ENCODE data around the gene NME3.

Gene NME3

GRCh38 chr16:1779741-1780676, 8.7 kb upstream of the NME3 start:
- DNase-seq, result no peak

DNA sequence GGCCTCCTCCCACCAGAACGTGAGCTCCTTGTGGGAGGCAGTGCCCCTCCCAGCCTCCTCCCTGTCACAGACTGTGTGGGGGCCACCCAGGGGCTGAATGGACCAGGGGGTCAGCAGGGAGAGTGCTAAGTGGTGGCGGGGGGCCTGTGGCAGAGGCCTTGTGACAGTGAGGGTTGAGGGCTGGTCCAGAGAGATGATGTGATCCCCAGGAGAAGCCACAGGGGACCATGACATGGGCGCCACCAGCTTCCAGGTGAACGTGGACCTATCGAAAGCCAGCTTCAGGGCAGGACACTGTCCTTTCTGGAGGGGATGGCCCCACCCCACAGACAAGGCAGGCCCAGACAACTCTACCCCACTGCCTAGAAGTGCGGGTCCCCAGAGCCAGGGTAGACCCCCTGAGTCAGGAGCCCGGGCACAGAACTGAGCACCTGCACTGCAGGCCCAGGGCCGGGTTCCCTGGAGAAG, 7.9 kb upstream of the NME3 start:
- DNase-seq, result no peak

DNA sequence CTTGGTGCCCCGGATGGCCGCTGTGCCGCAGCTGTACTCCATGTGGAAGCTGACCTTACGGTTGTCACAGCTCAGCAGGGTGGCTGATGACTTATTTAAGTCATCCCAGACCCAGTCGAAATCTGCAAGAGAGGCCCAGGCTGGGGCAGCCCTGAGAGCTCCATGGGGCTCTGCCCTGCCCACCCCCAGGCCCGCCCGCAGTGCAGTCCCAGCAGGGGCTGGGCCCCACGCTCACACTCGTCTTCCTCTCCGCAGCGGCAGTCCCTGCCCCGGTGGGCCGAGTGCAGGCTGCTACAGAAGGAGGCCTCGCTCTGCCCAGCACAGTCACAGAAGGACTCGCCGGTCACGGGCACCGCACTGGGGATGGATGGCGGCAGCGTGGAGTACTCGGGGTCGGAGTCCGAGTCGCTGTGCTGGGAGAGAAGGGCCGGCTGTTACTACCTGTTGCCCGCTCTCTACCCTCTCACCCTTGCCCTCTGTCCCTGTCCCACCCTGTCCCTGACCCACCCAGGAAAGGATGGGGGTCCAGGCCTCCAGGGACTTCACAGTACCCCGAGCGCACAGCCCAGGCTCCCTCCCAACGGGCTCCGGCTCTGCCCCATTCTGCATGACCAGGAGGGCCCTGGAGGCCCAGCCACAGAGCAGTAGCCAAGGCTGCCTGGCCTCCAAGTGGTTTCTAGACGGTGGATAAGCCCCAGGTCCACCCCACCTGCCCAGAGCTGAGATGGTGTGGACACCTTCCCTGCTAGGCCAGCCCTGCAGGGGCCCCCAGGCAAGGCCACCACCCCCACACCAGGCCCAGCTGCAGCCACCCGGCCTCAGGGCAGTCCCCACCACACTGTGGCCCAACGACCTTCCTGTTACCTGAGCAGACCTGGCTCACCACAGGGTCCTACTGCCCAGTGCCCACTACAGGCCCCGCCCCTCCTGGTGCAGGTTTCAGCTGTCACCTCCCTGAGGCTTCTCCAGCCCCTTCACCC, 7.1 kb upstream of the NME3 start:
- DNase-seq, result no peak

GRCh38 chr16:1777375-1778199, 6.2 kb upstream of the NME3 start:
- no peak for DNase-seq

GRCh38 chr16:1776991-1777374, 5.6 kb upstream of the NME3 start:
- no peak for DNase-seq

DNA sequence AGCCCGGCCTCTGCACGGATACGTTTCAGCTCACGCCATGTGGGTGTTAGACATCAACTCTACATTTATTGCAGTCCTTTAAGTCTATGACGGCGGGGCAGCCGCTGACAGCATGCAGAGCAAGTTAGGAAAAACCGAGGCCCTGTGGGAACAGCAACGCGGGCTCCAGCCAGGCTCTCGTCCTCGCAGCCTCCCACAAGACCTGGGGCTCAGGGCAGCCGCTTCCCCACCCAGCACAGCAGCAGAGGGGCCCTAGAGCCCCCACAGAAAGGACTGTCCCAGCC, 5.3 kb upstream of the NME3 start:
- no peak for DNase-seq

- no peak for DNase-seq
Measured at GRCh38 chr16:1775846-1776671, 4.7 kb upstream of the NME3 start.

DNA sequence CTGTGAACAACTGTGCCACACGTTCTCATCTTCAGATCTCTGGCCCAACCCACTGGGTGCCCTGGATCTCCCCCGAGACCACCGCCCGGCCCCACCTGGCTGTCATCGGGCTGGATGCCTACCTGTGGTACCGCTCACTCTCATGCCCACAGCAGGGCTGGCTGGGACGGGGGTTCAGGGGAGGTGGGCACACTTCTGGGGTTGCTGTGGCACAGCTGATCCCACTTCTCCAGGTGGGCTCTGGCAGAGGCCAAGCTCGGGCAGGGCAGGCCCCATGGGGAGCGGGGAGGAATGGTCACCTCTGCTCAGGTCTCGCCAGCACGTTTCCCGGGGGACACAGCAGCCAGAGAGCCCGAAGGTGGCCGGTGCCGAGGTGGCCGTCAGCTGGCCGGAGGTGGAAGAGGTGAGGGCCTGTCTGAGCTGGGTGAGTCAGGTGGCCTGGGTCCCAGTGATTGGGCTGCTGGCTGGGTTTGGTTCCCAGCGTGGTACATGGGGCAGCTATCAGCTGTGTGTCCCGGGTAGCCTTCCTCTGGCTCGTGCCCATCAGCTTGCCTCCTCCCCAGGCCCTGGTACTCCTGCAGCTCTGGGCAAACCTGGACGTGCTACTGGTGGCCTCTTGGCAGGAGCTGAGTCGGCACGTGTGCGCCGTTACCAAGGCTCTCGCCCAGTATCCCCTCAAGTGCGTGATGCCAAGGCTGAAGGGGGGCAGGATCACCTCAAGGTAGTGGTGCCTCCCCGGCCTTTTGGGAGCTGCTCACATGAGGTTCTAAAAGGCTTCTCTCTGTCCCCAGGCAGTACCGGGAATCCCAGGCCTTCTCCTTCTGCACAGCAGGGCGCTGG, 3.9 kb upstream of the NME3 start:
- DNase-seq, result no peak

GRCh38 chr16:1774448-1774780, 3.1 kb upstream of the NME3 start:
- DNase-seq, result no peak

DNA sequence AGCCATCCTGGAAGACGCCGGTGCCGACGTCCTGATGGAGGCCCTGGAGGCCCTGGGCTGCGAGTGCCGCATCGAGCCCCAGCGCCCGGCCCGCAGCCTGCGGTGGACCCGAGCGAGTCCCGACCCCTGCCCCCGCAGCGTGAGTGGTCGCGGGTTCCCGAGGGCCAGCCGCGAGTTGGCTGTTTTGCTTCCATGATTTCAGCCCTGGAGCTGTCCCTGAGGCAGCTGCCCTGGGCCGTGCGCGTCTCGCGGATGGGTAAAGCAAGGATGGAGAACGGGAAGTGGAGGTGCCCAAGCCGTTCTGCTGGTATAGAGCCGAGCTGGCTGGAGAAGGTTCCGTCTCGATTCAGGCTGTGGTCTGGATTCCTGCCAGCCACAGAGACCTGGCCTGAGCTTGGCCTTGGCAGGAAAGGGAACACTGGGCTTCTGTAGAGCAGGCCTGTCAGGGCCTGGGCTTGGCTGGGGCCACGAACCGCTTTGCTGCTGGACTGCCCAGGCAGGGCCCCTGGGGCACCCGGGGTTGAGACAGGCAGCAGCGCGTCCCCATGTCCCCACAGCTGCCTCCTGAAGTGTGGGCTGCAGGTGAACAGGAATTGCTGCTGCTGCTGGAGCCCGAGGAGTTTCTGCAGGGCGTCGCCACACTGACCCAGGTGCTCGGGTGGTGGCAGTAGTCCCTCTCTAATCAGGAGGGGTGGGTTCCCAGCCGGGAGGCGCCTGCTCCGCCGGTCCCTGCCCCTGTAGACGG, 2.5 kb upstream of the NME3 start:
- DNase-seq, result no peak

DNA sequence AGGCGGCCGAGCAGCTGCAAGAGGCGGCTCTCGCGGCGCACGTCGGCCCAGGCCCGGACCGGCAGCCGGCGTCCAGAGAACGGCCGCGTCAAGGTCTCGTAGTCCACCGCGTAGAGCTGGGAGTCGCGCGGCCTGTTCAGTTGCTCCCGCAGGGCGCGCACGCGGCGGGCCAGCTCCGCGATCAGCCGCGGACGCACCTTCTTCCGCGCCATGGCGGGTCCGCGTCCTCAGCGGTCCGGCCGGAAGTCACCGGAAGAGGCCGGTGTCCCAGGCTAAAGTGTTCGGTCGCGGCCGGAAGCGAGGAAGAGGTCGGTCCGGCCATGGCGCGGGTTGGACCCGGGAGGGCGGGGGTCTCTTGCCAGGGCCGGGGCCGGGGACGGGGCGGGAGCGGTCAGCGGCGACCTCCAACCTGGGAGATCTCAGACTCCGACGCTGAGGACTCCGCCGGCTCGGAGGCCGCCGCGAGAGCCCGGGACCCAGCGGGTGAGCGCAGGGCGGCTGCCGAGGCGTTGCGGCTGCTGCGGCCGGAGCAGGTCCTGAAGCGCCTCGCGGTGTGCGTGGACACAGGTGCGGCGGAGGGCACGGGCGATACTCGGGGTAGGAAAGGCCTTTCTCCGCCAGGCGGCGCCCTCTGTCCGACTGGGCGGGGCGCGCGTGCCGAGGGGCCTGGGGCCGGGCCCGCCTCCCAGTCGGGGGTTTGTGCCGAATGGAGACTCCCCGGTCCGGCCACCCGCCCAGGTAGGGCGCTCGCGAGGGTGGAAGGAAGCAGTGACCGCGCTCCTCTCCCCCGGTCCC, 1.8 kb upstream of the NME3 start, which contains the start of gene MRPS34:
TSS of gene MRPS34 (minus strand) at position 227 of the 795 bp plus-strand sequence. CDS start at position 212, 15 bp downstream.
- DNase-seq, result peak; percentile 89

DNA sequence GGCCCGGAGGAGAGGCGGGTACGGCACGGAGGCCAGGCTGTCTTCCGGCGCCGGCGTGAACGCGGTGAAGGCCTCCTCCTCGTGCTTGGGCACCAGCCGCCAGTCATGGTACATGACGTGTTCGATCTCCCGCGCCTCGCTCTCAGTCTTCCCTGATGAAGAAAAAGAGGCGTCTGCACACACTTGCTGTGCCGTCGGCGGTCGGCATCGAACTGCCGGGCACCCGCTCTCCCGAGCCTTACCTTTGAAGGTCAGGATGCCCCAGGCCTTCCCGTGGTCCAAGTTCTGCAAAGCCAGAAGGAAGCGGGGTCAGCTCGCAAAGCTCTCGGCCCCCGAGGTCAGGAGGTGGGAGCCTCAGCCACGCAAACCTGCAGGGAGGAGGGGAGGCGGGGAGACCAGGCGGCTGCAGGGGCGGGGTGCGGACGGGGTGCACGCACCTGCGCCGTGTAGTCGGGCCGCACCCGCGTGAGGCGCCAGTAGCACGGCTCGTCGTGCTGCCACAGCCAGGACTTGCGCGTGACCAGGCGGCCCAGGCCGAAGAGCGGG, 1.1 kb upstream of the NME3 start, which contains the start of gene EME2:
TSS of gene EME2 (plus strand) at position 449 of the 546 bp plus-strand sequence. CDS start 418 bp downstream, outside the sequence.
- peak; percentile 50 for DNase-seq

DNA sequence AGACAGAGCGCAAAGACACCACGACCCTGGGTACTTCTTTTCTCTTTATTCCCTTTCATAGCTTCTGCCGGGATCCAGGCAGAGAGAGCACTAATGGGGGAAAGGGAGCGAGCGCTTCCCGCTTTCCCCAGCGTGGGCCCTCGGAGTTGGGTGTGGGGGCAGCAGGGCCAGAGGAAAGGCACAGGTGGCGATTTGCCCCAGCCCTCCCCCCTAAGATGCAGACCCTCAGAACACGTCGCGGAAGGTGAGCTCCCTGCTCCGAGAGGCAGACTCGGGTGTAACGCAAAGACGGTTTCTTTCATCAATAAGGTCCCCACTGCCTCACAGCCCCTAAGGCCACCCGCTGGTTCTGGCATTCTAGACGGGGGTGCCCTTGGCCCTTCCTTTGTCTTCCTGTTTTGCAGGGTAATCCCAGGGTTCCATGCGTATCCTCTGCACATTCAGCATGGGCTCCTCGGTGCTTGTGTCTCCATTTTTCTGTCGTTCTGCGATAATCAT, 570 bp upstream of the NME3 start:
- no peak for DNase-seq

DNA sequence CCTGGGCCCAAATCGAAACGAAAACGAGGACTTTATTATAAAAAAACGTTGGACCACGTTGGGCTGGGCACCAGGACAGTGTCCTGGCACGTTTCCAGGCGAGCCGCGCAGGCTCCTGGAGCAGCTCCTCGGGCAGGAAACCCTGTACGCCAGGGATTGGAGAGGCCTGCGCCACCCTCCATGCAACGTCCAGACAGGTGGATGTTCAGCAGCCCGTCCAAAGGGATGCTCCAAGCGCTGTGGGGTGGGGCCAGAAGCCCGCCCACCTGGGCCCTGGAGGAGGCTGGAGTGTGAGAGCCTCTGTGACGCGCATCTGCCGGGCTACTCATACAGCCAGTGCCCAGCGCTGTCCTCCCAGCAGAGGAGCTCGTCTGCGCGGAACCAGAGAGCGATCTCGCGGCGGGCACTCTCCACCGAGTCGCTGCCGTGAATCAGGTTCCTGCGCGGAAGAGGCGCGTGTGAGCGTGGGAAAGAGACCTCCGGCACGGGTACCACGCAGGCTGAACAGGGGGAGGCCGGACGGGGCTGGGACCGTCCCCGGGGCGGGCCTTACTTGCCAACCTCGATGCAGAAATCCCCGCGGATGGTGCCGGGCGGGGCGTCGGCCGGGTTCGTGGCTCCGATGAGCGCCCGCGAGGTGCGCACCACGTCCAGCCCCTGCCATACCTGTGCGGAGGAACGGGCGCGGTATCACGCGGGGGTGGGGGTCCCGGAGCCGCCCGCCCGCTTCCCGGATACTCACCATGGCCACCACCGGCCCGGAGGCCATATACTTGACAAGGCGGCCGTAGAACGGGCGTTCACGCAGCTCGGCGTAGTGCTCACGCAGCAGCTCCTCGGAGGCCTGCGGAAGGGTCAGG, 785 bp downstream of the NME3 start:
- DNase-seq, result no peak

DNA sequence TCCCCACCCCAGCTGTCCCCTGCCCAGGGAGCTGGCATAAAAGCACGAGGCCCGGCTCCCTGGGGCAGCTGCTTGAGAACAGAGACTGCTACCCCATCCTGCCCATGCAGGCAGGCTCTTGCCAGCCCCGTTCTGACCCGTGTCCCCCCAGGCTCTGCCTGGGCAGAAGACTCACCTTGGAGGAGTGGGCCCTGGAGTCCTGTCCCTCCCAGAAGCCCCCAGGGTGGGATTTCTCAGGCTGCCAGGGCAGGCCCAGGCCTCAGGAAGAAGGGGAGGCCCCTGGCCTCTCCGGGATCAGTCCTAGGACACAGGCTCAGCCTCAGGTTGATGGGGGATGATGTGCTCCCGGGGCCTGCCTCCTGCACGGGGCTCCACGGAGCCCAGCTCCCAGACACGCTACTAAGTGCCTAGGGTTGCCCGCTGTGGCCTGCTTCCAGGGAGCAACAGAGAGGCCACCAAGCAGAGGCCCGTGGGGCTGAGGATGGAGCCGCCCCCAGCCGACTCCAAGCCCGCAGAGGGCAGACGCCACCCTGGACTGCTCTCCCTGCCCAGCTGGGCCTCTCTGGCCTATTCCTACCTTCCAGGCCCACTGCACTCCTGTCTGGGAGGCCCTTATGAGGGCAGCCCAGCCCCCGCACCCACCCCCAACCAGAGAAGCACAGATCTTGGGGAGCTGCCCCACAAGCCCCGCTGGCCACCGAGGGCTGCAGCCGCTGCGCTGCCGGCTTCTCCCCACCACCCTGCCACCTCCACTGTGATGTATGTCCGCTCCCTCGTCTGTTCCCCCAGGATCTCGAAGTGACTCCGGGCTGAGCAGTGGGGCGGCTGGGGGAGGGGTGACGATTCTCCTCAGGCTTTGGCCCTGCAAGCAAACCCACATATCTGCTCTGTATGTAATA, 1.7 kb downstream of the NME3 start:
- no peak for DNase-seq

DNA sequence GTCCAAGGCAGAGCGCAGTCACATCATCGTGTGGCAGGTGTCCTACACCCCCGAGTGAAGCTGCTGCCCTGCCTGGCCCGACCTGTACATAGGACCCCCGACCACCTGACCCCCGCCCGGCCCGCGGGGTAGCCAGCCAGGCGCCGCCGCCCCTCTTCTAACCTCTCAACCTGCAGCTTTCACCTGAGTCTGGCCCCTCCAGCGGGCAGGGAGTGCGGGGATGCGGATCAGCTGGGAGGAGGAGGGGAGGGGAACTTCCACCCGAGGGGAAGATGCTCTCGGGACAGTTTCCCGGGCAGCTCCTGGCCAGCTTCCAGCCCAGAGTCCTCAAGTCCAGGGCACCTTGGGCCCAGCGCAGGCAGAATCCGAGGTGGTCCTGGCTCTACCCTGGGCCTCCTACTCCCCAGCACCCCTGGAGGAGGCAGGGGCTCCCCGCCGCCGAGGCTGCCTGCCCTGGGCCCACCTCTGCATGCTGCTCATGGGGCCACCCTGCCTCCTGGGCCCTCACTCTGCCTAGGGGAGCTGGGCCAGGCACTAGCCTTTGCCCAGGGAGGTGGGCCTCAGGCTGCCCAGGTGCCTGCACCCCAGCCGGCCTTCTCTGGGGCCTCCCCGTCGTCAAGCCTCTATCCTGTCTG, 2.5 kb downstream of the NME3 start:
- no peak for DNase-seq

Measured in NCI-H345 (cell line).